H1 (cell line): ENCODE results near the gene SERHL2. TPM values are rescaled to one million over a fixed set of nuclear protein-coding genes. Genes with fewer than 3 reads are reported as not detected.

ENCODE experiments used
- CHD7 ChIP-seq: fragments of 300-600 bp; sonication (generic); IDR thresholded peaks from 2 replicates; pipeline ENCODE4 v1.7.1; 2012; ENCODE audit warnings: low read length, moderate library complexity, mild to moderate bottlenecking, inconsistent platforms; ENCODE audit not compliant: insufficient replicate concordance
- KDM4A ChIP-seq: IDR thresholded peaks from one replicate; pipeline ENCODE4 v1.7.1; 2012; ENCODE audit warnings: low read depth, mild to moderate bottlenecking, moderate library complexity, low read length, inconsistent platforms; ENCODE audit not compliant: severe bottlenecking
- NRF1 ChIP-seq: IDR thresholded peaks from 2 replicates; pipeline ENCODE4 v1.6.1; 2011; ENCODE audit warnings: mild to moderate bottlenecking, low read depth, low read length, improper control_type of control experiment
- POLR2A ChIP-seq, 2 experiments: IDR thresholded peaks; 1 replicate in 1 of 2; 2 replicates in 1 of 2; pipeline ENCODE4 v1.6.1; 2011; ENCODE audit warnings: low read depth in 2 of 2, low read length in 2 of 2, mild to moderate bottlenecking in 2 of 2; ENCODE audit errors: control extremely low read depth in 1 of 2
- POLR2AphosphoS5 ChIP-seq: IDR thresholded peaks from 2 replicates; pipeline ENCODE4 v1.6.1; 2011; ENCODE audit warnings: low read depth, low read length
- RBBP5 ChIP-seq: IDR thresholded peaks from 2 replicates; pipeline ENCODE4 v1.7.1; 2012; ENCODE audit warnings: low read depth, mild to moderate bottlenecking, inconsistent platforms, low read length, moderate library complexity, borderline replicate concordance
- RXRA ChIP-seq: IDR thresholded peaks from 2 replicates; pipeline ENCODE4 v1.6.1; 2011; ENCODE audit warnings: low read depth, mild to moderate bottlenecking, low read length, moderate library complexity; ENCODE audit not compliant: insufficient read depth
- SRF ChIP-seq: IDR thresholded peaks from 2 replicates; pipeline ENCODE4 v1.6.1; 2011; ENCODE audit warnings: mild to moderate bottlenecking, low read depth, low read length, moderate library complexity
- polyA plus RNA-seq, 7 experiments: library from polyadenylated mRNA; depleted of rRNA in 3 of 7; stranded (reverse) in 5 of 7; unstranded in 2 of 7; fragments of >200 nt in 5 of 7; fragments of 200-250 nt in 2 of 7; gene quantifications; 1 replicate in 5 of 7; 2 replicates in 1 of 7; 4 replicates in 1 of 7; pipeline versions ENCODE4 v1.2.1 to v1.2.3, GENCODE V29; 2011 to 2013; ENCODE audit warnings: missing spikeins in 2 of 7, mixed read lengths in 2 of 7
- total RNA-seq: library from RNA; stranded (reverse); fragmentation: NEBNext Ultra II Directional; extraction: Animal tissue kit (Norgen Biotek cat#: 25700); gene quantifications from 2 replicates; pipeline ENCODE4 v1.2.1, GENCODE V29; 2021
- TF ChIP-seq, protein P1 (sequence below): IDR thresholded peaks from 2 replicates; pipeline ENCODE4 v1.6.1; 2012; ENCODE audit warnings: inconsistent platforms

SERHL2 gene
- total and polyA plus RNA-seq, 2 of the 8 experiments (the other 6 are each of a cell fraction or from before 2014, with no cell fraction given), result 0.91 TPM; not detected in 1

GRCh38 chr22:42614312-42615091 lies 60.7 kb downstream of the SERHL2 start, which contains the start of gene POLDIP3 (continued):
- TF ChIP-seq CHD7 (no peak), NRF1 (no peak), KDM4A (peak; percentile 82), RXRA (no peak), RBBP5 (peak; percentile 62; the same call in 1 of the 2 replicates), POLR2A (IDR thresholded peaks at IDR 0.05; ENCODE audit: control extremely low read depth in 1 of 2, low read depth in 2 of 2, low read length in 2 of 2) (no peak; a peak in 1 of 3 replicates), SRF (no peak), POLR2AphosphoS5 (no peak; the same call in 1 of the 2 replicates)
- TF ChIP-seq, protein P1, sequence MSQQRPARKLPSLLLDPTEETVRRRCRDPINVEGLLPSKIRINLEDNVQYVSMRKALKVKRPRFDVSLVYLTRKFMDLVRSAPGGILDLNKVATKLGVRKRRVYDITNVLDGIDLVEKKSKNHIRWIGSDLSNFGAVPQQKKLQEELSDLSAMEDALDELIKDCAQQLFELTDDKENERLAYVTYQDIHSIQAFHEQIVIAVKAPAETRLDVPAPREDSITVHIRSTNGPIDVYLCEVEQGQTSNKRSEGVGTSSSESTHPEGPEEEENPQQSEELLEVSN, result no peak
